Measurements from ENCODE around the gene KDM1A.

Gene KDM1A

GRCh38 chr1:23111600-23112535 lies 92.6 kb downstream of the KDM1A start:
- DNase-seq (ENCODE audit: extremely low spot score), result no peak
- ChIA-PET CTCF (interaction anchor here (1.0 to 9.1 kb wide), 5 partner anchors 9 to 73 kb away, joined by 3 to 83 read pairs (median 15); no protein-coding TSS in a partner anchor), POLR2A (no interaction called here)
- no peak for TF ChIP-seq CTCF (IDR thresholded peaks at IDR 0.05; ENCODE audit: control extremely low read depth, extremely low read depth, low read depth, missing control alignments)

GRCh38 chr1:23114424-23115079 lies 95.3 kb downstream of the KDM1A start:
- no peak for TF ChIP-seq CTCF (IDR thresholded peaks at IDR 0.05; ENCODE audit: control extremely low read depth, extremely low read depth, low read depth, missing control alignments)
- no peak for DNase-seq (ENCODE audit: extremely low spot score)
- CTCF ChIA-PET, result interaction anchor here (0.7 to 2.2 kb wide), 5 partner anchors 10 to 70 kb away, joined by 3 to 12 read pairs (median 6); no protein-coding TSS in a partner anchor
- POLR2A ChIA-PET, result interaction anchor here (0.5 kb wide), 1 partner anchor 67 kb away, joined by 3 read pairs; no protein-coding TSS in a partner anchor

GRCh38 chr1:23116216-23116836 lies 97.1 kb downstream of the KDM1A start:
- no peak for TF ChIP-seq CTCF (IDR thresholded peaks at IDR 0.05; ENCODE audit: control extremely low read depth, extremely low read depth, low read depth, missing control alignments)
- POLR2A ChIA-PET, result no interaction called here
- DNase-seq (ENCODE audit: extremely low spot score), result no peak
- CTCF ChIA-PET, result interaction anchor here (1.4 to 2.2 kb wide), 4 partner anchors 9 to 68 kb away, joined by 3 to 12 read pairs (median 6); no protein-coding TSS in a partner anchor

- TF ChIP-seq CTCF (IDR thresholded peaks at IDR 0.05; ENCODE audit: control extremely low read depth, extremely low read depth, low read depth, missing control alignments), result no peak
- CTCF ChIA-PET, result no interaction called here
- POLR2A ChIA-PET, result no interaction called here
- DNase-seq (ENCODE audit: extremely low spot score), result no peak
Observed at GRCh38 chr1:23116921-23117699, 97.8 kb downstream of the KDM1A start.

GRCh38 chr1:23118407-23118806 lies 99.1 kb downstream of the KDM1A start:
- POLR2A ChIA-PET, result interaction anchor here (0.6 kb wide), 1 partner anchor 76 kb away, joined by 3 read pairs; no protein-coding TSS in a partner anchor
- no peak for TF ChIP-seq CTCF (IDR thresholded peaks at IDR 0.05; ENCODE audit: control extremely low read depth, extremely low read depth, low read depth, missing control alignments)
- no peak for DNase-seq (ENCODE audit: extremely low spot score)
- CTCF ChIA-PET, result interaction anchor here (0.9 to 3.7 kb wide), 5 partner anchors 18 to 66 kb away, joined by 3 to 27 read pairs (median 5); no protein-coding TSS in a partner anchor
